Measurements from ENCODE around the gene RAB5IF. TPM values are rescaled to one million over a fixed set of nuclear protein-coding genes. Genes with fewer than 3 reads are reported as not detected.
A peak's percentile ranks its signal among the peaks of the same experiment; 100 is the strongest.

The RAB5IF gene
- total RNA-seq, 2 experiments from 2014 or later: 62.6 to 74.8 TPM

GRCh38 chr20:36584018-36584481 is 21.5 kb upstream of the RAB5IF start:
- no peaks in the 10 kb centered on the region for H3K27me3 ChIP-seq (ENCODE audit: control insufficient read depth in 1 of 2, insufficient read depth in 2 of 2, low read length in 2 of 2)
- no peak overlapping the region for H3K27ac ChIP-seq (ENCODE audit: low read depth in 1 of 2, low read length in 2 of 2)
- H3K4me3 ChIP-seq (ENCODE audit: low read length): no peak overlapping the region
- ATAC-seq (ENCODE audit: poor library complexity): no peak
- TF ChIP-seq, protein P1, sequence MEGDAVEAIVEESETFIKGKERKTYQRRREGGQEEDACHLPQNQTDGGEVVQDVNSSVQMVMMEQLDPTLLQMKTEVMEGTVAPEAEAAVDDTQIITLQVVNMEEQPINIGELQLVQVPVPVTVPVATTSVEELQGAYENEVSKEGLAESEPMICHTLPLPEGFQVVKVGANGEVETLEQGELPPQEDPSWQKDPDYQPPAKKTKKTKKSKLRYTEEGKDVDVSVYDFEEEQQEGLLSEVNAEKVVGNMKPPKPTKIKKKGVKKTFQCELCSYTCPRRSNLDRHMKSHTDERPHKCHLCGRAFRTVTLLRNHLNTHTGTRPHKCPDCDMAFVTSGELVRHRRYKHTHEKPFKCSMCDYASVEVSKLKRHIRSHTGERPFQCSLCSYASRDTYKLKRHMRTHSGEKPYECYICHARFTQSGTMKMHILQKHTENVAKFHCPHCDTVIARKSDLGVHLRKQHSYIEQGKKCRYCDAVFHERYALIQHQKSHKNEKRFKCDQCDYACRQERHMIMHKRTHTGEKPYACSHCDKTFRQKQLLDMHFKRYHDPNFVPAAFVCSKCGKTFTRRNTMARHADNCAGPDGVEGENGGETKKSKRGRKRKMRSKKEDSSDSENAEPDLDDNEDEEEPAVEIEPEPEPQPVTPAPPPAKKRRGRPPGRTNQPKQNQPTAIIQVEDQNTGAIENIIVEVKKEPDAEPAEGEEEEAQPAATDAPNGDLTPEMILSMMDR (IDR thresholded peaks at IDR 0.05): no peak
- intact Hi-C loops (cut with DNase I, micrococcal nuclease): no loop called here
- DNase-seq: no peak
- peak overlapping the region; percentile 80 for H3K27ac Mint-ChIP-seq
- POLR2A ChIA-PET: interaction anchor here (1.5 kb wide), 1 partner anchor 12 kb away, joined by 4 read pairs; no protein-coding TSS in a partner anchor
- peaks cover 65% of the 10 kb centered on the region for H3K36me3 Mint-ChIP-seq (ENCODE audit: low read depth)
- H3K27me3 Mint-ChIP-seq: no peaks in the 10 kb centered on the region
- no peaks in the 10 kb centered on the region for H3K9me3 Mint-ChIP-seq
- H3K4me3 Mint-ChIP-seq: no peak overlapping the region
- CTCF ChIA-PET: interaction anchor here (1.2 kb wide), 1 partner anchor 11 kb away, joined by 3 read pairs; the partner anchor contains the start of gene TGIF2
- H3K36me3 ChIP-seq (ENCODE audit: insufficient read depth, low read length): peaks cover 52% of the 10 kb centered on the region
- H3K4me1 Mint-ChIP-seq (ENCODE audit: low read depth): peaks cover 28% of the 10 kb centered on the region
- H3K9me3 ChIP-seq (ENCODE audit: control insufficient read depth in 1 of 2, insufficient read depth in 1 of 2, low read length in 2 of 2): no peaks in the 10 kb centered on the region
- peaks cover 26% of the 10 kb centered on the region for H3K4me1 ChIP-seq (ENCODE audit: insufficient read depth, low read length)

- H3K27me3 Mint-ChIP-seq: no peaks in the 10 kb centered on the region
- no peak overlapping the region for H3K27ac ChIP-seq (ENCODE audit: low read depth in 1 of 2, low read length in 2 of 2)
- peaks cover 20% of the 10 kb centered on the region for H3K4me1 Mint-ChIP-seq (ENCODE audit: low read depth)
- no peaks in the 10 kb centered on the region for H3K9me3 Mint-ChIP-seq
- peaks cover 26% of the 10 kb centered on the region for H3K4me1 ChIP-seq (ENCODE audit: insufficient read depth, low read length)
- H3K27ac Mint-ChIP-seq: peak overlapping the region; percentile 62
- peaks cover 58% of the 10 kb centered on the region for H3K36me3 Mint-ChIP-seq (ENCODE audit: low read depth)
- ATAC-seq (ENCODE audit: poor library complexity) (no peak), DNase-seq (no peak)
- CTCF ChIA-PET: no interaction called here
- intact Hi-C loops (cut with DNase I, micrococcal nuclease): no loop called here
- peaks cover 38% of the 10 kb centered on the region for H3K36me3 ChIP-seq (ENCODE audit: insufficient read depth, low read length)
- no peaks in the 10 kb centered on the region for H3K27me3 ChIP-seq (ENCODE audit: control insufficient read depth in 1 of 2, insufficient read depth in 2 of 2, low read length in 2 of 2)
- H3K4me3 Mint-ChIP-seq: no peak overlapping the region
- TF ChIP-seq, protein P1 (IDR thresholded peaks at IDR 0.05): no peak
- H3K4me3 ChIP-seq (ENCODE audit: low read length): no peak overlapping the region
- POLR2A ChIA-PET: interaction anchor here (1.4 kb wide), 1 partner anchor 19 kb away, joined by 6 read pairs; no protein-coding TSS in a partner anchor
- no peaks in the 10 kb centered on the region for H3K9me3 ChIP-seq (ENCODE audit: control insufficient read depth in 1 of 2, insufficient read depth in 1 of 2, low read length in 2 of 2)
These were observed 20.0 kb upstream of the RAB5IF start for GRCh38 chr20:36585410-36586125.

- ChIA-PET POLR2A (interaction anchor here (0.5 to 3.7 kb wide), 7 partner anchors 9 to 36 kb away, joined by 3 to 23 read pairs (median 5); partner anchors contain the start of genes RAB5IF and TGIF2), CTCF (interaction anchor here (0.6 to 2.0 kb wide), 6 partner anchors 10 to 249 kb away, joined by 3 to 9 read pairs (median 4); partner anchors contain the start of genes RAB5IF and TGIF2)
- Histone ChIP-seq H3K9me3 (ENCODE audit: control insufficient read depth in 1 of 2, insufficient read depth in 1 of 2, low read length in 2 of 2) (no peaks in the 10 kb centered on the region), H3K27me3 (ENCODE audit: control insufficient read depth in 1 of 2, insufficient read depth in 2 of 2, low read length in 2 of 2) (no peaks in the 10 kb centered on the region), H3K4me1 (ENCODE audit: insufficient read depth, low read length) (peaks cover 33% of the 10 kb centered on the region), H3K36me3 (ENCODE audit: insufficient read depth, low read length) (peaks cover 35% of the 10 kb centered on the region), H3K4me3 (ENCODE audit: low read length) (no peak overlapping the region), H3K27ac (ENCODE audit: low read depth in 1 of 2, low read length in 2 of 2) (no peak overlapping the region)
- ATAC-seq (ENCODE audit: poor library complexity) (no peak), DNase-seq (peak in 1 of 14 experiments; percentile 33)
- H3K9me3 Mint-ChIP-seq: no peaks in the 10 kb centered on the region
- intact Hi-C loops (cut with DNase I, micrococcal nuclease): no loop called here
- TF ChIP-seq, protein P1 (IDR thresholded peaks at IDR 0.05): no peak
- H3K27ac Mint-ChIP-seq: peak overlapping the region; percentile 68
- H3K27me3 Mint-ChIP-seq: no peaks in the 10 kb centered on the region
- H3K4me3 Mint-ChIP-seq: no peak overlapping the region
- peaks cover 58% of the 10 kb centered on the region for H3K36me3 Mint-ChIP-seq (ENCODE audit: low read depth)
- peaks cover 27% of the 10 kb centered on the region for H3K4me1 Mint-ChIP-seq (ENCODE audit: low read depth)
These were observed 18.1 kb upstream of the RAB5IF start for GRCh38 chr20:36587388-36588070.
